Stimulated activated CD8-positive, alpha-beta memory T cell treated with anti-CD3 and anti-CD28 coated beads, Interleukin-4, amount 100 ng/mL, for 48 hours (primary cell): ENCODE results near the gene ST6GAL1.

Experiments used
- DNase-seq: peaks from one replicate; pipeline ENCODE4 v3.0.0-alpha.2; 2020

Gene ST6GAL1

DNA sequence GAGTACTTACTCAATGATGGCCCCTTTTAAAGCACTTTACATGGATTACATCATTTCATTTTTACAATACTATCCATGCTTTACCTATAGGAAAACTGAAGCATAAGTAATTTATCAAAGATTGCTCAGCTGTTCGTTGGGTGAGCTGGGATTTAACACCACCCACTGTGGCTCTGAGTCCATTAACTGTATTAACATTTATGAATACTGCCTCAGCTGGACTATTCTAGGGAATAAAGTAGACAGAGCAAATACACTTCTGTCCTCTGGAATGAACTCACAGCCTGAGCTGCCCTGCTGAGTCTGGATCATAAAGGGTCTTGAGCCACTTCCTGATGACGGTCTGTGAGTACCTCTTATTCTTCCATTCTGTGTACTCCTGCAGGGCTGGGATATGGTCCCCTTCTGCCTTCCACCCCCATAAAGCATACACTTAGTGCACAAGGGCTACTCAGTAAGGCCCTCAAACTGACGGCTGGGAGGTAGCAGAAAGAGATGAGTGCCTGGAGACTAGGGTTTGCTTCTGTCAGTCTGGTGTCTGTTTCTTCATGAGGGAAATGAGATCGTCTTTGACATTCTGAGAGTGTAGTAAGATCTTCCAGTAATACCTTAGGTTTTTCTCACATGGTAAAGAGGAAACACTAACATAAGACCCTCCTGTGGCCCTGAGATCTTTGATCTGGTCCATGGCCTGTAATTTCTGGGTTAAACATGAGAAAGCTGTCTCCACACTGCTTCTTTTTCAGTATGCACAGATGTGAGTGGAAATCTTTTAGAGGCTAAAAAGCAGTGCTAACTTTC lies 12.6 kb upstream of the ST6GAL1 start:
- no peak for DNase-seq

DNA sequence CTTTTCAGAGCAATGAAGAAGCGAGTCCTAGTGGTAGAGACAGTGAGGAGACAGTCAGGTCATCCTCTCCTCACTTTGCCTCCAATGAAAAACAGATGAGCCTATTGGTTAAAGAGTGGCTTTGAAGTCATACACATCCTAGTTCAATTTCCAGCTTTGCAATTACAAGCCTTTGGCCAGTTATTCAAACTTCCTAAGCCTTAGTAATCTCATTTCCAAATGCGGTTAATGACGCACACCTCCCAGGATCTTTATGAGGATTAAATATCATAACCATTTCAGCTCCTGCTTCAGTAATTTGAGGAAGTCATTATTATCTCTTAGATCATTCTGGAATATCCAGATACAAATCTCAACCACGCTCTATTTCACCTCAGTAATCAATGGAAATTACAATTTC lies 10.0 kb upstream of the ST6GAL1 start:
- DNase-seq, result no peak

DNA sequence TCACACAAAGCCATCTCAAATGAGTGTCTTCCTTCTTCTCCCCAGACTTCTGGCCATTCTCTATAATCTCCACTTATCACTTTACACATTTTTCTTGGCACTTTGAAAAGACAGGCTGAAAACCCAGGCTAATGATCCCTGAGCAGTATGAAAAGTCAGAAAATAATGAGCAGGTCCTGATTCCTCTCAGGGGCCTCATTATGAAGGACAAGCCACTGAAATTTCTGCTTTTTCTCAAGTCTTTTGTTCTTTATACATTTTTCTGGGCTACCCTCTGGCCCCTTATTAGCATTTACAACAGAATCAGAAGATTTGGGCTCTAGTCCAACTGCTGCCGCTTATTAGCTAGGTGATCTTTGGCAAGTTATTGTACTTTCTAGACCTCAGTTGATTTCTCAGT lies 9.5 kb upstream of the ST6GAL1 start:
- no peak for DNase-seq

DNA sequence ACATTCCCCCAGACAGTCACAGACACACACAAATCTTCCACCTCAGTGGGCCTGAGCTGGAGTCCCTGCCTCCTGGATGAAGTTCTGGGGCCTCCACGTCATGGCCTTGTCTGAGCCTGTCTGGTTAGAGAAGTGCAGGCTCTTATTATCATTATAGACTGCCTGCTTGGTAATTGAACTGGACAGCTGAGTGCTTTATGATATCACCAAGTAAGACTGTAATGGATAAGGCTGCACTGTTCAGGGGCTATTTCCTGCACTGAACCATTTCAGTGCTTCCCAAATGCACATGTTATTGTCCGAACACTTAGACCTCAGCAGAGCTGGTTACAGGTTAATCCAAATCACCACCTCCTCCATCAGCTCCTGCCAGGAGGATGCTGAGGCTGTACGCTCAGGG lies 8.7 kb upstream of the ST6GAL1 start:
- DNase-seq, result no peak

DNA sequence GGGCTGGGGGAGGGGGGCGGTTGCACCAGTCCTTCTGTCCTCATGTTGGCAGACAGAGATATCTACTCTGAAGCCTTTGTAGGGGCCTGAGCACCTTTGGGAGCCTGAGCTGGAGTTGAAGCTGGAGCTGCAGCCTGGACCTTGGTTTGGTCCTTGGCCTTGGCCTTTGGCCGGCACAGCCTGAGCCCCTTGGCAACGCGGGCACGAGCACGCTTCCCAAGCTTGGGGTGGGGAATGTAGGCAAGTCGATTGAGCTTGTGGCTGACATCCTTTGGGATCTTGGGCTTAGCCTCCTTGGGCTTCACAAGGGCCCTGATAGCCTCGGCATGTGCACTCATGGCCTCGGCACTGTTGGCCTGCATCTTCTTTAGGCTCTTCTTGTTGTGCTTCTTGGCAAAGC lies 8.1 kb upstream of the ST6GAL1 start:
- no peak for DNase-seq

DNA sequence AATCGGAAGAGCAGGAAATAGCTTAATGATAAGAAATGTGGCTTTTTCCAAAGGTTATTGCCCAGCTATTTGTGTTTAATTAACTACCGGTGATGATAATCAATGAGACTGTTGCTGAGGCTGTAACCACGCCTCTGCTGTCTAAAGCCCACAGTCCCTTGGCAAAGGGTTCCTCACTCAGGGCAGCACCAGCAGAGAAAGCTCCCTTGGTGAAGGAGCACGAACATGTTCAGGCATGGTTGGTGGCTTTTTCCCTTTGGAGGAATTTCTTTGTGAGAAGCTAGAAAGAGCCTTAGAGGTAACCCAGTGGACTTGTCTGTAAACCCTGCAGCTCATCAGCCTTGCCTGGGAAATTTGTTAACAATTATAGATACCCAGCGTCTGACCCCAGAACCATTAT lies 7.5 kb upstream of the ST6GAL1 start:
- DNase-seq, result no peak

DNA sequence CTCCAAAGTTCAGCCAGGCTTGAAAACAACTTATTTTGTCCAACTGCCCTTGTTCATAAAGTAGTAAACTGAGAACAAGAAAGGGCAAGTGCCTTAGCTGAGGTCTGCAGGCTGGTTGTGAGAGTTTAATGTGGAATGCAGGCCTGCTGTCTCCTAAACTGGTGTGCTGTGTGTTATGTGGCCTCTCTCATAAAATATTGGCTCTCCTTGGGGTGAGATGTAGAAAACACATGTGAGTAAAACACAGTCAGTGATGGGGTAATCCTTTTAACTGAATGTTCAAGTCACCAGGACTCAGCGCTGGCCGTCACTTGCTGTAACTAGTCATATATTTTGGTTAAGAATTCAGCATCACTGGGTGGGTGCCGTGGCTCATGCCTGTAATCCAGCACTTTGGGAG lies 7.1 kb upstream of the ST6GAL1 start:
- DNase-seq, result no peak

DNA sequence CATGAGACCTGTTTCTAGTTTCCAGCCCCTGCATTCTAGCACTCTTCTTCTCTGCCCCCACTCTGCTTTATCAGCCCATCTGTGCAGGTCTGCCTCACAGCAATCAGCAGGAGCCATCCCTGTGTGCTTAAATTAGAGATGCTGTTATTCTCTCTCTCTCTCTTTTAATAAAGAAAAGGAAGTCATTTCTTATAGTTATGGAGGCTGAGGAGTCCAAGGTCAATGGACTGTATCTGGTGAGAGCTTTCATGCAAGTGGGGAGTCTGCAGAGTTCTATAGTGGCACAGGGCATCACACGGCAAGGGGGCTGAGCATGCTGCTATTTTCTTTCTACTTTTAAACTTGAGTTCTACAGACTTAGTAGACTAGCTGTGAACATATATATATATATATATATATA lies 4.5 kb upstream of the ST6GAL1 start:
- no peak for DNase-seq

DNA sequence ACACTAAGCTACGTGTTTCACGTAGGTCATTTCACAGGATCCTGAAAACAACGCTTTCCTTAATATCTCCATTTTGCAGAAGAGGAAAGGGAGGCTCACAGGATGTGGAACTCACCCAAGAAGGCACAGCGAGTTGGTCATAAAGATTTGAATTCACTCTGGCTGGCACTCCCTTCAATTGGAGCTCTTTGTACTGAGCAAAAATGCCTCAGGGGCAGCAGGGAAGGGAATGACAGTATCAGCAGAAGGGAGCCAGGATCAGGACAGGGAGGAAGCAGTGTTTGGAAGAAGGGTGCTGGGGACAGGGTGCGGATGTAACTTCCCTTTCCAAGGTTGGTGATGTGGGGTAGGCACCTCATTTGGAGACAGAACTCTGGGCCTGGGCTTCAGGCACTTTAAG lies 1.1 kb upstream of the ST6GAL1 start:
- DNase-seq, result no peak

DNA sequence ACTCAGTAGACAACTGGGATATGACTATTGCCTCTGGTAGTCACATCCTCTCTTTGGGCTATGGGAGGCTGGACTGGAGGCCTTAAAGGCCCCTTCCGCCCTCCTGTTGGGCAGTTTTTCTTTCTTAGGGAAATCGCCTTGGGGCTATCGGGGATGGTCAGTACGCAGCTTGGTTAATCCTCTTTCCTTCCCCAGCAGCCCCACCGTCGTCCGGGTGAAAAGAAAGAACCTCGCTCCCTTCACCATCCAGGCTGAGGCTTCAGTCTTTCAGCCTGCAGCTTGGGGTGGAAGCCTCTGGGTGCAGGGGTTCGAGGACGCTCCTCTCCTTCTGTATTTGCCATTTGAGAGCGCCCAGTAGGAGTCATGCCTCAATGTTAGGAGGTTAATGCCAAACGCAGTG lies 641 bp upstream of the ST6GAL1 start:
- no peak for DNase-seq

DNA sequence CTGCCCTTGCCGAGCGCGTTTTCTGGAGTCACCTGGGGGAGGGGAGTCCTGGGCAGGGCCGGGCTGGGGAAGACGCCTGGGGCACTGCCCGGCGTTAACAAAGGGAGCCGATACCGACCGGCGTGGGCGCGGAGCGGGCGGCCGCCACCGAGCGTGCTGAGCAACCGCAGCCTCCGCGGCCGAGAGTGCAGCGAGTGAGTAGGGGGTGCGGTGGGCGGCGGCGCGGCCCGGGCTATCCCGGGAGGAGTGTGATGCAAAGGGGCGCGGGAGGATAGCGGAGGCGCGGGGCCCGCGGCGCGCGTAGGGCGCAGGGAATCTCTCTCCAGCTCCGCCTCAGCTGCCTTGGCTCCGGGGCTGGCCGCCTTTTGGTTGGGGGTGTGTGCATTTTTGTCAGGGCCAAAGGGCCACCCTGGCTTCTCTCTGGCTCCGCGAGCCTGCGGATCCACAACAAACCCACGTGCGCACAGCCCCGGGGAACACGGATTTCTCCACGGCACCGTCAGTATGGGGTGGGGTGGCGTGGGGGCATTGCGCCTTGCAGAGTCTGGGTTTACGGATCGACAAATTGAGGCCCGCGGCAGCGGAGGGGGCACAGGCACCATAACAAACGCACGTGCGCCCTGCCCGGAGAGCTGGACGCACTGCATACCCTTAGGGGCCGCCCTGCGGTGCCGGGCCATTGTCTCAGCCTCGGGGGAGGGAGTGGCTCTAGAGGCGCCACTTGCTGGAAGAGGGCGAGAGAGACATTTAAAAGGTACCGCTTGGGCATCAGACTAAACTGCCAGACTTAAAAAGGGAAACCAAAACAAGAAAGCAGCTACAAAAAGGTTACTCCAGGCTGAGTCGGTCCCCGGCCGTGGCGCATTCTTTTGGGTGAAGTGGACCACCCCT lies 560 bp downstream of the ST6GAL1 start:
- DNase-seq, result peak; percentile 70

DNA sequence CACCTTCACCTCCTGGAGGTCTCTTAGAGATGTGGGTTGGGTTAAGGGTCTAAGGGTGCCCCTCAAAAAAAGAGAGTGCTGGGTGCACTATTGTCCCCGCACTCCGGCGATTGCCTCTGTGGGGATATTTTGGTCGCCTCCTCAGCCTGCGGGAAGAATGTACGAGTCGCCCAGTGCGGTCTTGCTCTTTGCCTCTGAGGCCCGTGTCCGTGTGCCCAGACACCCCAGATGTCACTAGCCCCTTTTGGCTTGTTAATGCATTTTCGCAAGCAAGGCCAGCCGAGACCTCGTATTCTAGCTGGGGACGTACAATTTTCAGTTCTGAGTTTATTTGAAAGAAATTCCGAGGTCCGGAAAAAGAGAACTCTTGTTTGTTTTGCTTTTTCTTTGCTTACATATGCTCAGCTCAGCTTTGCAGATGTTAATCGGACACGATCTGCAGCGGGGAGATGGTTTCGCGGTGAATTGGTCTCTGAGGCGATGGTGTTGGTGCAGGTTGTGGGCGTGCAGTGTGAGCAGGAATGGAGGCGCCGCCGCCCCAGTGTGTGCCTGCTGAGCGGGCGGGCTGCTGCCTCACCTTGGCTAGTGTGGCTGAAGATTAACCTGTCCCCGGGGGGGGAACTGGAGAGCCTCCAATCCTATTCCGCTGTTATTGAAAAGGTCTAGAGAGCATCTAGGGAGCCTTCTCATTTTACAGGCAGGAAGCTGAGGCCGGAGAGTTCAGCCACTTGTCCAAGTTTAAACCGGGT lies 1.4 kb downstream of the ST6GAL1 start:
- peak; percentile 82 for DNase-seq

DNA sequence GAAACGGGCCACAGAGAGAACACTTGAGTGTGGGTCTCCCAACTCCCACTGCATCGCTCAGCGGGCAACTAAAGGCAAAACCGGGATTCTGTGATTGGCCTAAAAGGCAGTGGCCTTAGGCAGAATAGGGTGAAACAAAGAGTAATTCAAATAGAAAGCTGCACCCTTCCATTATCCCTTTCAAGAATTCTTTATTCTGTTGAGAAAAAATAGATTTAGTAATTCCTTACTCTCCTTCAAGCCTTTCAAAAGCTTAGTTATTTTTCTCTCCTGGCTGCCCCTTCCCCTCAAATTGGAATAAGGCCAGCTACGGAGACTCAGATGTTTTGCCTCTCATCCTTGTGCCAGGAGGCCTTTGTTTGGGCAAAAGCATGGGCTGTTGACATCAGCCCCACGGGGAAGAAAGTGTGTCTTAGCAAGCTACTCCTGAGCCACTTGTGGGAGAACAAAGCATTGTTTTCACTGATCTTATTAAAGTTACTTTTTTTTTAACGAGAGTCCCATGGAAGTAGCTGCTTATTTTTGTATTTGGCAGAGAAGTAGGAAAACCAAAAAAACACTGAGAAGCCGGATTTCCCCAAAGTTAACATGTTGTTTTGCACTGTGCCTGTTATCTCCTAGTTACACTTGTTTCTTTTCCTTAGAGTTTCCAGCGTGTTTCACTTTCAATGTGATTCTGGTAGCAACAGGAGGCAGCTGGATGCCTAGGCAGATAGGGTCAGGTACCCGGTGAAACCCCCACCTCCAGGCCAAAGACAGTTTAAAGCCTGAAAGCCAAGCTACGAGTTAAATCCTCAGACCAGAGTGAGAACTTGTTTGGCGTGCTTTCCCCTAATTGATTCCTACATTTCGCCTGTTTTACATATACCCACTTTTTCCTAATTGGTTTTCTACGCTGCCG lies 2.2 kb downstream of the ST6GAL1 start:
- no peak for DNase-seq

DNA sequence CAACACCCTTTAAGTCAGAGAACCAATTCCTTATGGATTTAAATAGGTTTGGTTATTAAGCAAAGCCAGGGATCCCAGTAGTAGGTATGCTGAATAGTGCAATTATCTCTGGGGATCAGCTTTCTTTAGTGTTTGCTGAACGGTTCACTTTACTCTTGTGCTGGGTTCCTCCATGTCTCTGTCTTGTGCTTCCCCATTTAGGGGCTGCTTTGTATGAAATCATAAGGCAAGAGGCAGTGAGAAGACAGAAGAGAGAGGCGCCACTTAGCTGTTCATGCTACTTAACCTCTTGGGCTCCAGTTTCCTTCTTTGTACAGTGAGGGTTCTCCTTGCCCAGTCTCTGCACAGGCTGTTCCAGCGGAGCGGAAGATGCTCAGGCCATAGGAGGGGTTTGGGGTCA lies 3.5 kb downstream of the ST6GAL1 start:
- DNase-seq, result no peak

DNA sequence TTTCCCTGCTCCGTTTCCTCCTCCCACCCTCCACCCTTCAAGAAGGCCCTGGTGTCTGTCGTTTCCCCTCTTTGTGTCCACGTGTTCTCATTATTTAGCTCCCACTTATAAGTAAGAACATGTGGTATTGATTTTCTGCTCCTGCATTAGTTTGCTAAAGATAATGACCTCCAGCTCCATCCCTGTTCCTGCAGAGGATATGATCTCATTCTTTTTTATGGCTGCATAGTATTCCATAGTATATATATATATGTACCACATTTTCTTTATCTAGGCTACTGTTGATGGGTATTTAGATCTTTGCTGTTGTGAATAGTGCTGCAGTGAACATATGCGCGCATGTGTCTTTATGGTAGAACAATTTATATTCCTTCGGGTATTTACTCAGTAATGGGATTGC lies 4.8 kb downstream of the ST6GAL1 start:
- no peak for DNase-seq

DNA sequence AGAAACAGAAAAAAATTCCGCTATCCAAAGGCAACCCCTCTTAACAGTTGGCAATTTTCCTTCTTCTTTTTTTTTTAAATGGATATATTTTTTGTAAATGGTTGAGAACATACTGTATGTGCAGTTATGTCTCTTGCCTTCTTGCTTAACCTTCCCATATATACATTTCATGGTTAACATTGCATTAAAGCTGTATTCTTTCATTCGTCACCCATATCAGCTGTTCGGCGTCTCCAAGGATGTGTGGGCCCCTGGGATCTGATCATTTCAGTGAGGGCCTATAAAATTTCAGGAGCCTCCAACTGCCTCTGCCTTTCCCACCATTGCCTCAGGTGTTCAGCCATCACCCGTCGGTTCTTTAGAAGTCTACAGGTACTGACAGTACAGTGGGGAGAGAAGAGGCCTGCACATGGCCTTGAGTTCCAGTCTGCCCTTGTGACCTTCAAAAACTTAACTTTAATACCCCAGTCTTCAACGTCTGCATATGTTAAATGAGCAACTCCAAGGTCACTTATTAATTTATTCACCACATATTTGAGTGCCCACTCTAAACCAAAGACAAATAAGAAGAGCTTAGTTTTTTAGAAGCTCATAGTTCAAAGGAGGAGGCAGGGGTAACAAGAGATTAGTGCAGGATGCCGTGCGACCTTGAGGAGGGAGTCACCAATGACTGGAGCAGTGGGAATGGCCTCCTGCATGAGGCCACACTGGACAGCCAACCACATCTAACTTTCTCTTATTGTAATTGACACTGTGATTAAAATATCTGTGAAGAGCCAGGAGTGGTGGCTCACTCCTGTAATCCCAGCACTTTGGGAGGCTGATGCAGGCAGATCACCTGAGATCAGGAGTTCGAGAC lies 6.9 kb downstream of the ST6GAL1 start:
- DNase-seq, result no peak

DNA sequence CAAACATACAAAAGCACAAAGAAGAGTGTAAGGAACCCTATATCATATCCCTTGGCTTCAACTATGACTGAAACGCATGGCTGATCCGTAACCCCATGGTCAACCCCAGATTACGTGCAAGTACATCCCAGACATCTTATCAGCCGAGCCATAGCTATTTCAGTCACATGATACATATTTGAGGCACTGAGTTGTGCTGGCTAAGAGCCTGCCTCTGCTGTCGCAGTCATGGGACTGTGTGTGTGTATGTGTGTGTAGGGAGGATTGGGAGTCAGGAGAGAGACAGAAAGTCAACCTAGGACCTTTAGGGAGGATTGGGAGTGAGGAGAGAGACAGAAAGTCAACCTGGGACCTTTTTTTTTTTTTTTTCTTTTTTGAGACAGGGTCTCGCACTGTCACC lies 8.4 kb downstream of the ST6GAL1 start:
- DNase-seq, result no peak

DNA sequence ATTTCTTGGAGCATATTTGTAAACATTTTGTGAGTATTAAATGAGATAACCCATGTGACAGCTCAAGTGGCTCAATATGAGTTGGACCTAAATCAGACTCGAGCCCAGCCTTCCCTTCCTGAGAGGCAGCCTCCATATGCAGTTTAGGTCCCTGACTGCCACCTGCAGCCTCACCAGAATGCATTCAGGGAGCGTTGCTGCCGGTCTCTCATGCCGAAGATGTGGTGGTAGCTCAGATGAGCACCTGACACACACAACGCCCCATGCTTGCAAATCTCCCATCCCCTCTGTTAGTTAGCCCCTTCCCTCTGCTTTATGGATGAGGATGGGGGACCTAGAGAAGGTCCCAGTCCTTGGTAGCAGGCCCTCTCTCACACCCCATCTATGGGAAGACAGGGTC lies 9.2 kb downstream of the ST6GAL1 start:
- DNase-seq, result no peak

DNA sequence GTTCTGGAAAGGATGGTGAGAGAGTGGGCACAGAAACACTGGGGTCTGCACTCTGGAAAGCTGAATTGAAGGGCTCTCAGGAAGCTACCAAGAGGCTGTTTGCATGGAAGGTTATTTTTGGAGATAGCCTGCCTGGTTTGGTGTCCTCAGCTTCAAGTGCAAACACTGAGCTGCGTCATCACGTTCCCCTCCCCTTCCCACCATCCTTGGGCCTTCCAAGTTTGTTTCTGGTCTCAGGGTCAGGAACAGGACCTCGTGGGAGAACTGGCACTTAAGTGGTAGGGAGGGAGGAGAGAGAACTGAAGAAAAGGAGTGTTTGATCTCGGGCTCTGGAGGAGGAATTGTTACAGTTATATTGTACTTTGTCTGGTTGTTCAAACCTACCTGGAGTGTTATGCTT lies 10.6 kb downstream of the ST6GAL1 start:
- no peak for DNase-seq

DNA sequence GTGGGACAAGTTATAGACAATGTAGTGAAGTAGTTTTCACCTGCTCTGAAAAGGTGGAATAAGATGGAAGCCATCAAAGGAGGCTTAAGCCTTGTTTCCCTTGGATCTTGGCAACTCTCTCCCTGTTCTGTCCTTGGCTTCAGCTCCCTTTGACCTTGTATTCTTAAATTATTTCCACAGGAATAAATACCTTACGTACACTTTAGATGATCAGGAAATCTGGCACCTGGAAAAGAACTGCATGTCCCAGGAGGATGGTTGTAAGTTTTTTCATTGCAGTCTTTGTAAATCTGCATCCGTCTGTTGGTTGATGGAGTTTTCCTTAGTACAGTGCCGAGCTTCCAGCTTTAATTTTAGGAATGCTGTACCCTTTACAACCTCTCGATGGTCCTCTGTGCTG lies 11.8 kb downstream of the ST6GAL1 start:
- DNase-seq, result no peak

DNA sequence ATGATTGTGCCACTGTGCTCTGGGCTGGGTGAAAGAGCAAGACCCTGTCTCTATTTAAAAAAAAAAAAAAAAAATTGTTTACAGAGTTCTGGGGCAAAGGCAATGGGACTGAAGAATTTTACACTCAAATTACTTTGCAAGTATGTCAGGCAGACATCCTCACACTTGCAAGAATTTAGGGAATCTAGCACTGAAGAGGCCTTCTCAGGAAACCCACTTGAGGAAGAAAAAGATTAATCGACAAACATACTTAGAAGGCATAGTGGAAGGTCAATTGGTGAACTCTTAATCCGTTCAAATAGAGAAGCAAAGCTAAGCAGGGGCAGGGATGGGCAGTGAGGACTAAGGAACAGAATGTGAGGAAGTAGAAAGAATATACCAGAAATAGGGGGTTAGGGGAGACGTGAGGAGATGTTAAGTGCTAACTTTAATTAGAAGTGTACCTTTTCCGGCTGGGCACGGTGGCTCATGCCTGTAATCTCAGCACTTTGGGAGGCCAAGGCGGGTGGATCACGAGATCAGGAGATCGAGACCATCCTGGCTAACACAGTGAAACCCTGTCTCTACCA lies 15.0 kb downstream of the ST6GAL1 start:
- DNase-seq, result no peak
